Keratinocyte (primary cell): ENCODE data around the gene HPS1. TPM values are rescaled to one million over a fixed set of nuclear protein-coding genes. Genes with fewer than 3 reads are reported as not detected.

Source experiments
- DNase-seq: peaks from one replicate; pipeline ENCODE4 v3.0.0-alpha.2; 2011; ENCODE audit warnings: low read depth, missing footprints, low spot score
- FAIRE-seq: peaks from 2 replicates; lab custom pipeline; 2011; peaks lifted over from hg19 to GRCh38; lab: Jason Lieb, UNC
- H2AFZ ChIP-seq: 2 replicates; pipeline ENCODE4 v1.6.0; 2012; ENCODE audit warnings: low read length, control low read depth, inconsistent platforms; ENCODE audit not compliant: control insufficient read depth
- H3K27ac ChIP-seq: 2 replicates; pipeline ENCODE4 v1.5.1; 2011; ENCODE audit warnings: low read length; ENCODE audit not compliant: control insufficient read depth, insufficient read depth
- H3K27me3 ChIP-seq: 3 replicates; pipeline ENCODE4 v1.6.0; 2011; ENCODE audit warnings: low read length; ENCODE audit not compliant: control insufficient read depth, insufficient read depth; ENCODE audit errors: extremely low read depth
- H3K36me3 ChIP-seq, 2 experiments: 2 replicates in 1 of 2; 3 replicates in 1 of 2; pipeline ENCODE4 v1.5.1; 2011; ENCODE audit warnings: low read length in 2 of 2, mild to moderate bottlenecking in 1 of 2; ENCODE audit not compliant: control insufficient read depth in 2 of 2, insufficient read depth in 2 of 2; ENCODE audit errors: extremely low read depth in 1 of 2
- H3K4me1 ChIP-seq: 3 replicates; pipeline ENCODE4 v1.5.1; 2011; ENCODE audit warnings: low read length; ENCODE audit not compliant: control insufficient read depth, insufficient read depth; ENCODE audit errors: extremely low read depth
- H3K4me2 ChIP-seq: 3 replicates; pipeline ENCODE4 v1.6.0; 2011; ENCODE audit warnings: low read depth, low read length; ENCODE audit not compliant: control insufficient read depth, insufficient read depth; ENCODE audit errors: extremely low read depth
- H3K4me3 ChIP-seq, 3 experiments: fragments of 200-600 bp in 1 of 3; sonication (generic) in 1 of 3; 2 replicates in 2 of 3; 3 replicates in 1 of 3; pipeline ENCODE4 v1.5.1; 2011 to 2016; ENCODE audit warnings: low read length in 3 of 3, mild to moderate bottlenecking in 3 of 3, control low read depth in 2 of 3, inconsistent platforms in 1 of 3, low read depth in 1 of 3, mixed read lengths in 1 of 3, mixed run types in 1 of 3, moderate library complexity in 1 of 3; ENCODE audit not compliant: control insufficient read depth in 2 of 3, insufficient read depth in 2 of 3; ENCODE audit errors: extremely low read depth in 1 of 3
- H3K79me2 ChIP-seq: 2 replicates; pipeline ENCODE4 v1.6.0; 2012; ENCODE audit warnings: low read length; ENCODE audit not compliant: control insufficient read depth, insufficient read depth
- H3K9ac ChIP-seq: 3 replicates; pipeline ENCODE4 v1.6.0; 2011; ENCODE audit warnings: low read length; ENCODE audit not compliant: control insufficient read depth, insufficient read depth; ENCODE audit errors: extremely low read depth
- H3K9me1 ChIP-seq: 3 replicates; pipeline ENCODE4 v1.6.0; 2011; ENCODE audit warnings: low read length; ENCODE audit not compliant: control insufficient read depth, insufficient read depth; ENCODE audit errors: extremely low read depth
- H3K9me3 ChIP-seq: 2 replicates; pipeline ENCODE4 v1.5.1; 2012; ENCODE audit warnings: low read depth, low read length; ENCODE audit not compliant: control insufficient read depth
- H4K20me1 ChIP-seq: 3 replicates; pipeline ENCODE4 v1.6.0; 2011; ENCODE audit warnings: low read length; ENCODE audit not compliant: control insufficient read depth, insufficient read depth; ENCODE audit errors: extremely low read depth
- CTCF ChIP-seq, 3 experiments: IDR thresholded peaks in 1 of 3; conservative IDR thresholded peaks in 1 of 3; optimal IDR thresholded peaks in 1 of 3; 2 replicates in 2 of 3; 3 replicates in 1 of 3; pipeline versions ENCODE3 to v1.5.1; 2011; ENCODE audit warnings: low read length in 3 of 3, mild to moderate bottlenecking in 3 of 3, moderate library complexity in 2 of 3, control low read depth in 1 of 3, inconsistent platforms in 1 of 3; ENCODE audit not compliant: insufficient read depth in 2 of 3; ENCODE audit errors: extremely low read depth in 1 of 3
- EZH2 ChIP-seq: IDR thresholded peaks from one replicate; pipeline ENCODE4 v1.6.1; 2012; ENCODE audit warnings: inconsistent platforms, mild to moderate bottlenecking, low read length, moderate library complexity
- dilution Hi-C: fragments of 300-500 bp; cut with MboI; formaldehyde crosslinking; loops from one replicate; pipeline ENCODE4 v1.7.0; 2020; ENCODE audit warnings: low sequenced_read_pairs; ENCODE audit not compliant: extremely low pct_ligation_motif_present
- polyA plus RNA-seq, 5 experiments: library from polyadenylated mRNA; depleted of rRNA in 3 of 5; stranded (reverse) in 3 of 5; stranded (forward) in 1 of 5; unstranded in 1 of 5; fragments of >200 nt; gene quantifications; 1 replicate in 1 of 5; 2 replicates in 3 of 5; 3 replicates in 1 of 5; pipeline versions ENCODE4 v1.2.1 to v1.2.3, GENCODE V29; 2011 to 2012; ENCODE audit warnings: missing spikeins in 2 of 5, low read depth in 1 of 5, low replicate concordance in 1 of 5

Gene HPS1
- polyA plus RNA-seq, 1 donor (not counting 4 experiments of a cell fraction or from before 2014, with no cell fraction given) = 39.4 TPM

- Histone ChIP-seq H4K20me1 (no peaks in the 10 kb centered on the region), H3K9me3 (no peaks in the 10 kb centered on the region), H3K4me2 (no peak overlapping the region), H3K4me1 (no peaks in the 10 kb centered on the region), H3K9me1 (no peaks in the 10 kb centered on the region), H3K27me3 (peaks cover 4% of the 10 kb centered on the region), H3K36me3 (no peaks in the 10 kb centered on the region), H2AFZ (no peak overlapping the region), H3K27ac (no peak overlapping the region), H3K79me2 (no peaks in the 10 kb centered on the region), H3K9ac (no peak overlapping the region), H3K4me3 (no peak overlapping the region)
- dilution Hi-C loops = no loop called here
- FAIRE-seq (no peak), DNase-seq (no peak)
- TF ChIP-seq EZH2 (no peak), CTCF (optimal IDR thresholded peaks at IDR 0.05 in 1 of 3, IDR thresholded peaks at IDR 0.05 in 1 of 3, conservative IDR thresholded peaks at IDR 0.05 in 1 of 3; ENCODE audit: extremely low read depth in 1 of 3, insufficient read depth in 2 of 3, low read length in 3 of 3) (no peak)
Measured at GRCh38 chr10:98474628-98475027, 27.9 kb upstream of the HPS1 start.

- no peak overlapping the region for H3K4me3 ChIP-seq
- H3K79me2 ChIP-seq = no peaks in the 10 kb centered on the region
- H3K9ac ChIP-seq = no peak overlapping the region
- H3K9me1 ChIP-seq = no peaks in the 10 kb centered on the region
- no peaks in the 10 kb centered on the region for H3K36me3 ChIP-seq
- TF ChIP-seq EZH2 = no peak
- TF ChIP-seq CTCF (optimal IDR thresholded peaks at IDR 0.05 in 1 of 3, IDR thresholded peaks at IDR 0.05 in 1 of 3, conservative IDR thresholded peaks at IDR 0.05 in 1 of 3; ENCODE audit: extremely low read depth in 1 of 3, insufficient read depth in 2 of 3, low read length in 3 of 3) = no peak
- FAIRE-seq (no peak), DNase-seq (no peak)
- H3K4me2 ChIP-seq = no peak overlapping the region
- no peak overlapping the region for H3K27ac ChIP-seq
- H3K27me3 ChIP-seq = no peaks in the 10 kb centered on the region
- H4K20me1 ChIP-seq = no peaks in the 10 kb centered on the region
- dilution Hi-C loops = no loop called here
- no peaks in the 10 kb centered on the region for H3K4me1 ChIP-seq
- H3K9me3 ChIP-seq = no peaks in the 10 kb centered on the region
- no peak overlapping the region for H2AFZ ChIP-seq
Measured at GRCh38 chr10:98472196-98472595, 25.5 kb upstream of the HPS1 start.
